Upper lobe of left lung (tissue), 4 donors: ENCODE results near the gene STEAP1B.

ENCODE experiments used
- EP300 ChIP-seq, 4 donors: sonication (generic); formaldehyde crosslinking; IDR thresholded peaks; one replicate each; pipeline ENCODE4 v1.5.1; 2017; ENCODE audit warnings: antibody characterized with exemption in 4 of 4, control low read depth in 2 of 4
- POLR2A ChIP-seq, 4 donors: fragments of 450-650 bp; IDR thresholded peaks; one replicate each; pipeline ENCODE4 v1.5.1; 2016 to 2017; ENCODE audit warnings: antibody characterized with exemption in 4 of 4, mild to moderate bottlenecking in 2 of 4
- POLR2AphosphoS5 ChIP-seq, 2 donors: sonication (generic); formaldehyde crosslinking; IDR thresholded peaks; one replicate each; pipeline ENCODE4 v1.5.1; 2017; ENCODE audit warnings: antibody characterized with exemption in 2 of 2
- TF ChIP-seq, protein P1 (sequence below), 6 experiments: fragments of 450-650 bp in 4 of 6; fragments of 200-600 bp in 2 of 6; sonication (generic) in 2 of 6; IDR thresholded peaks; one replicate each; pipeline ENCODE4 v1.5.1; 2016 to 2019; ENCODE audit warnings: antibody characterized with exemption in 6 of 6

DNA sequence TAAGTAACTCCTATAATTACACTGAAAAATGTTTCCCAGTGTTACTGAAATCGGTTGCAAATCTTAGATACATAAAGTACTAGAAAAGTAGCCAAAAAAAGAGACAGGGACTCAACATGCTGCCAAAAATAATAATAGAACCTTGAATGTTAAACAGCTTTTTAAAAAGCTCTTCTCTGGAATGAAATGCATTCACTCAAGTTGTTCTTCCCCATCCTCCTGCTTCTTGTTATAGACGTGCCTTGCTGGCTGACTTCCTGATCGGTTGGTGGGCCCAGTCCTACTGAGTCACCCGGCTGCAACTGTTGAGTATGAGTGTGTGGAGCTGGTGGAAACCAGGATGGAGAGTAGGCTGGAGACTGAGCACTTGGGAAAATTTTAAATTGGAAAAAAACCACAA is 112.4 kb downstream of the STEAP1B start:
- TF ChIP-seq, protein P1, sequence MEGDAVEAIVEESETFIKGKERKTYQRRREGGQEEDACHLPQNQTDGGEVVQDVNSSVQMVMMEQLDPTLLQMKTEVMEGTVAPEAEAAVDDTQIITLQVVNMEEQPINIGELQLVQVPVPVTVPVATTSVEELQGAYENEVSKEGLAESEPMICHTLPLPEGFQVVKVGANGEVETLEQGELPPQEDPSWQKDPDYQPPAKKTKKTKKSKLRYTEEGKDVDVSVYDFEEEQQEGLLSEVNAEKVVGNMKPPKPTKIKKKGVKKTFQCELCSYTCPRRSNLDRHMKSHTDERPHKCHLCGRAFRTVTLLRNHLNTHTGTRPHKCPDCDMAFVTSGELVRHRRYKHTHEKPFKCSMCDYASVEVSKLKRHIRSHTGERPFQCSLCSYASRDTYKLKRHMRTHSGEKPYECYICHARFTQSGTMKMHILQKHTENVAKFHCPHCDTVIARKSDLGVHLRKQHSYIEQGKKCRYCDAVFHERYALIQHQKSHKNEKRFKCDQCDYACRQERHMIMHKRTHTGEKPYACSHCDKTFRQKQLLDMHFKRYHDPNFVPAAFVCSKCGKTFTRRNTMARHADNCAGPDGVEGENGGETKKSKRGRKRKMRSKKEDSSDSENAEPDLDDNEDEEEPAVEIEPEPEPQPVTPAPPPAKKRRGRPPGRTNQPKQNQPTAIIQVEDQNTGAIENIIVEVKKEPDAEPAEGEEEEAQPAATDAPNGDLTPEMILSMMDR (IDR thresholded peaks at IDR 0.05): no peak
- no peak for TF ChIP-seq POLR2A (IDR thresholded peaks at IDR 0.05)
- TF ChIP-seq POLR2AphosphoS5 (IDR thresholded peaks at IDR 0.05): no peak
- TF ChIP-seq EP300 (IDR thresholded peaks at IDR 0.05): no peak
